IPS-NIHi7 (cell line): ENCODE results near the gene UST.
"Not testable (repeated sequence)": the region's sequence is repeated elsewhere in the genome, so short reads cannot be mapped to it uniquely, and the experiment has no call there.

Source experiments
- DNase-seq: peaks from one replicate; pipeline ENCODE4 v3.0.0; 2012; ENCODE audit warnings: mixed read lengths; ENCODE audit errors: extremely low spot score

UST gene

GRCh38 chr6:148765898-148766808 is 19.3 kb downstream of the UST start:
- no peak for DNase-seq

- no peak for DNase-seq
Measured at GRCh38 chr6:148768646-148769270, 21.9 kb downstream of the UST start.

GRCh38 chr6:148769304-148769968 is 22.6 kb downstream of the UST start:
- DNase-seq: no peak

- no peak for DNase-seq
Measured at GRCh38 chr6:148770408-148771211, 23.8 kb downstream of the UST start.

- no peak for DNase-seq
Measured at GRCh38 chr6:148771212-148771601, 24.4 kb downstream of the UST start.

- DNase-seq: no peak
Measured at GRCh38 chr6:148771896-148772554, 25.2 kb downstream of the UST start.

- DNase-seq: no peak
Measured at GRCh38 chr6:148775161-148775560, 28.3 kb downstream of the UST start.

- DNase-seq: no peak
Measured at GRCh38 chr6:148776321-148777308, 29.8 kb downstream of the UST start.

- DNase-seq: no peak
Measured at GRCh38 chr6:148779142-148779562, 32.3 kb downstream of the UST start.

GRCh38 chr6:148780423-148780822 is 33.6 kb downstream of the UST start:
- not testable (repeated sequence) for DNase-seq

GRCh38 chr6:148780918-148781436 is 34.1 kb downstream of the UST start:
- no peak for DNase-seq

GRCh38 chr6:148789948-148790347 is 43.1 kb downstream of the UST start:
- DNase-seq: no peak

GRCh38 chr6:148790404-148790803 is 43.6 kb downstream of the UST start:
- no peak for DNase-seq

- no peak for DNase-seq
Measured at GRCh38 chr6:148790817-148791216, 44.0 kb downstream of the UST start.

GRCh38 chr6:148791372-148791771 is 44.5 kb downstream of the UST start:
- DNase-seq: no peak

- no peak for DNase-seq
Measured at GRCh38 chr6:148793721-148794120, 46.9 kb downstream of the UST start.

- DNase-seq: no peak
Measured at GRCh38 chr6:148794797-148795196, 48.0 kb downstream of the UST start.

- no peak for DNase-seq
Measured at GRCh38 chr6:148795563-148795962, 48.7 kb downstream of the UST start.

GRCh38 chr6:148799647-148800046 is 52.8 kb downstream of the UST start:
- no peak for DNase-seq

- DNase-seq: no peak
Measured at GRCh38 chr6:148800536-148800935, 53.7 kb downstream of the UST start.
